ENCODE data around the gene PCDH17.

GRCh38 chr13:57629821-57630235 lies 1.7 kb upstream of the PCDH17 start:
- TF ChIP-seq CTCF (IDR thresholded peaks at IDR 0.05) (no peak), EZH2 (IDR thresholded peaks at IDR 0.05; ENCODE audit: borderline replicate concordance, insufficient read depth, low read depth, low read length, poor library complexity, severe bottlenecking) (no peak)

Measured in B cell (primary cell).